Muscle of leg (tissue), 11 donors: ENCODE measurements around the gene KCNIP4. TPM values are rescaled to one million over a fixed set of nuclear protein-coding genes. Genes with fewer than 3 reads are reported as not detected.

ENCODE experiments used
- DNase-seq: peaks from one replicate; pipeline ENCODE4 v3.0.0; 2013
- H3K27ac ChIP-seq: one replicate; pipeline ENCODE4 v1.5.1; 2013; ENCODE audit warnings: mild to moderate bottlenecking, low read length, control low read depth
- H3K27me3 ChIP-seq: one replicate; pipeline ENCODE4 v1.6.1; 2013; ENCODE audit warnings: low read length; ENCODE audit not compliant: control insufficient read depth, insufficient read depth
- H3K36me3 ChIP-seq: one replicate; pipeline ENCODE4 v1.6.1; 2013; ENCODE audit warnings: low read length; ENCODE audit not compliant: control insufficient read depth, insufficient read depth
- H3K4me1 ChIP-seq: one replicate; pipeline ENCODE4 v1.6.1; 2013; ENCODE audit warnings: low read length; ENCODE audit not compliant: control insufficient read depth, insufficient read depth
- H3K4me3 ChIP-seq: one replicate; pipeline ENCODE4 v1.5.1; 2013; ENCODE audit warnings: low read length, control low read depth
- H3K9me3 ChIP-seq: replicated peaks from 2 replicates; pipeline ENCODE4 v1.6.1; 2013; ENCODE audit warnings: low read depth, low read length; ENCODE audit not compliant: control insufficient read depth
- WGBS: methylation state at CpG from one replicate; pipeline ENCODE4 v1.1.5; 2013; ENCODE audit warnings: missing lambda C conversion rate; ENCODE audit not compliant: insufficient coverage; 5-methylcytosine and 5-hydroxymethylcytosine counted together
- polyA plus RNA-seq, 8 donors: library from polyadenylated mRNA; unstranded; fragments of 120-200 nt; gene quantifications; one replicate each; pipeline versions ENCODE4 v1.2.1 to v1.2.3, GENCODE V29; 2013; ENCODE audit warnings: inconsistent platforms in 1 of 8, low replicate concordance in 1 of 8; ENCODE audit not compliant: insufficient read length in 8 of 8, insufficient read depth in 1 of 8
- total RNA-seq: library from RNA; stranded (reverse); fragments of 120-200 nt; gene quantifications from one replicate; pipeline ENCODE4 v1.2.4, GENCODE V29; 2013

The KCNIP4 gene
- total and polyA plus RNA-seq, 9 donors, result 0.44 to 2.8 (median 1.6) TPM

DNA sequence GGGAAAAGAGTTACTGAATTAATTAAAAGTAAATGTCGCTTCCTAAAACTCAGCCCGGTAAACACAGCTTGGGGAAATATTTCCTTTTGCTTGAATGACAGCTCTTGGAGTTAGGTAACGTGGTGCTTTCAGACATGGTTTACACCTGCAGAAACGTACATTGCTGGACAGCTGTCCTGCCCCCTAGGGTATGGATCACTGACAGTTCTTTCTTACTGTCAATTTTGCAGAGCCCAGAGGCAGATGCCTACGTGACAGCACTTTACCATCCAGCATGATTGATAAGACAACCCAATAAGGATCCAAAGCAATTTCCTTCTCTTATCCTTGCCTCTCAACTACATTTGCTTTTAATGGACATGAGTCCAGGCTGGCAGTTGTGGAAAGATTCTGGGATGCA is 913.8 kb downstream of the KCNIP4 start:
- Histone ChIP-seq H3K27me3 (no peaks in the 10 kb centered on the region), H3K4me3 (no peak overlapping the region), H3K9me3 (peaks cover 3% of the 10 kb centered on the region), H3K36me3 (no peaks in the 10 kb centered on the region), H3K27ac (no peak overlapping the region), H3K4me1 (no peaks in the 10 kb centered on the region)
- WGBS, result 76% methylated on average over 4 of the region's 5 CpGs
- no peak for DNase-seq

DNA sequence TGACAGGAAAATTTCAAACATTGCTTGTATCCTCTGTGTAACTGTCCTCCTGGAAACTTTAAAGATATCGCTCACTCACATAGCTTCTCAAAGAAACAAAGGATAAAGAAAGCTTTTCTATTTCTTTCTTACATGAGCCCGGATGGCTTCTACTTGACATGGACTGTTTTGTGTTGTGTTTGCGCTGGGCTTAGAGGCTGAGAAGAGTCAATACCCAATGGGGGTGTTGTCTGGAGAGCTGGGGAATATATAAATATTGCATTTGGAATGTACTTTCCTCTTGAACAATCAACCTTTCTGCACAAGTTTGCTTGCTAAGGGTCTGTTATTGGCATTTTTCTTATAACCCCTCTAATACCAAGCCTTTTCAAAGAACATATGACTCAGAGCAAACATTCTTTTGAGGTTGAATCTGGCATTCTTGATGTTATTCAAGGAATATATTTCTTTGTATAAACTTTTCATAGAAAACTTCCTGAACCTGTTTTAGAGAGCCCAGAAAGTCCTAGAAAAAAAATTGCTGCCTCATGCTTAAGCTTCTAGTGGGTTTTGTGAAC is 916.4 kb downstream of the KCNIP4 start:
- WGBS, result no CpG with 5 or more reads among the region's 3 CpGs
- peaks cover 3% of the 10 kb centered on the region for H3K9me3 ChIP-seq
- H3K27me3 ChIP-seq, result no peaks in the 10 kb centered on the region
- no peak for DNase-seq
- no peaks in the 10 kb centered on the region for H3K4me1 ChIP-seq
- H3K36me3 ChIP-seq, result no peaks in the 10 kb centered on the region
- H3K4me3 ChIP-seq, result no peak overlapping the region
- no peak overlapping the region for H3K27ac ChIP-seq

DNA sequence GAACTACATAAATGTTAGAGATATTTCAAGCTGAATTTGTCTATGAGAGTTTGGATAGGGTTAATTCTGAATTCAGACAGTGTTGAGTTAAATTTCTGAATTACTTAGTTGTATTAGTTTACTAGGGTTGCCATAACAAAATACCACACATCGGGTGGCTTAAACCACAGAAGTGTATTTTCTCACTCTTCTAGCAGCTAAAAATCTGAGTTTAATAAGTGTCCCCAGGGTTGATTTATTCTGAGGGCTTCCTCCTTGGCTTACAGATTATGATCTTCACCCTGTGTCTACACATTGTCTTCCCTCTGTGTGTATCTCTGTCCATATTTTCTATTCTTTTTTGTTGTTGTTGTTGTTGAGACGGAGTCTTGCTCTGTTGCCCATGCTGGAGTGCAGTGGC is 929.8 kb downstream of the KCNIP4 start:
- DNase-seq, result no peak
- no CpG with 5 or more reads among the region's 2 CpGs for WGBS
- Histone ChIP-seq H3K9me3 (no peaks in the 10 kb centered on the region), H3K36me3 (no peaks in the 10 kb centered on the region), H3K4me1 (no peaks in the 10 kb centered on the region), H3K27ac (no peak overlapping the region), H3K27me3 (no peaks in the 10 kb centered on the region), H3K4me3 (no peak overlapping the region)

DNA sequence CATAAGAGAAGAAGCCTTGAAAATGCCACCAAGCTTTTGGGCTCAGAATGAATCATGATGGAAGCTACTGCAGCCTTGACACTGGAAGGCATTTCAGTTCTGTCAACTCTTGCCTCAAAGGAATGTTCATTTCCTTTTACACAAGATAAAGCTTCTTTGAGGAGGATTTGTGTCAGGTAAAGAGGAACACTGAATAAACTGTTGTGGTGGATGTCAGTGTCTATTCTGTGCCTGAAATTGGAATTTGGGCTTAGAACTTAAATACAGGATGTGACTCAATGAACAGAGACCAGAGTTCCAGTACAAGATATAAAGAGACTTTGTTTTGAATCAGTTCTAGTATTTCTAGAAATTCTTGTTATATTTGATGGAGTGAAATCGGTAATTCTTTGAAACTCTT is 935.1 kb downstream of the KCNIP4 start:
- Histone ChIP-seq H3K4me1 (no peaks in the 10 kb centered on the region), H3K4me3 (no peak overlapping the region), H3K9me3 (no peaks in the 10 kb centered on the region), H3K27me3 (no peaks in the 10 kb centered on the region), H3K27ac (no peak overlapping the region), H3K36me3 (no peaks in the 10 kb centered on the region)
- WGBS, result no CpG with 5 or more reads among the region's 1 CpG
- DNase-seq, result no peak

DNA sequence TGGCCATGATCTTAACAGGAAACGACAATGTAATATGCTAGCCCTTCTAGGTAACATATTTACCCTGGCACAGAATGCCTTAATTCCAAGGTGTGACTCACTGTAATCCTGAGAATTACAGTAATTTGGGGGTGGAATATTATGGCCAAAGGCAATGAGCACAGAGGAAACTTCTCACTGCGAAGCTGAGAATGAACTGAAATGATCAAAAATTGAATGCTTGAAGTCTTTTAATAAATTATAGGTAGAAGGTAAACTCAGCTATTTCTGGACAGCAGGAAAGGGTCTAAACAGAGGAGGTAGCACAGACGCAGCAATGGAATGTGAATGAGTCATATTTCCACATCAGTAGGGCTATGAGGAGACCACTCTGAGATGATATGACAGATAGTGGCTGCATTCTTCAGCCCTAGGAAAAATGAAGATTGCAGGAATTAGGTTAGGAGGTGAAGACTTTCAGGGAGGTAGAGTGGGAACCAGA is 935.7 kb downstream of the KCNIP4 start:
- Histone ChIP-seq H3K4me3 (no peak overlapping the region), H3K4me1 (no peaks in the 10 kb centered on the region), H3K36me3 (no peaks in the 10 kb centered on the region), H3K27ac (no peak overlapping the region), H3K9me3 (no peaks in the 10 kb centered on the region), H3K27me3 (no peaks in the 10 kb centered on the region)
- 70% methylated on average over 1 of the region's 3 CpGs for WGBS
- DNase-seq, result no peak

DNA sequence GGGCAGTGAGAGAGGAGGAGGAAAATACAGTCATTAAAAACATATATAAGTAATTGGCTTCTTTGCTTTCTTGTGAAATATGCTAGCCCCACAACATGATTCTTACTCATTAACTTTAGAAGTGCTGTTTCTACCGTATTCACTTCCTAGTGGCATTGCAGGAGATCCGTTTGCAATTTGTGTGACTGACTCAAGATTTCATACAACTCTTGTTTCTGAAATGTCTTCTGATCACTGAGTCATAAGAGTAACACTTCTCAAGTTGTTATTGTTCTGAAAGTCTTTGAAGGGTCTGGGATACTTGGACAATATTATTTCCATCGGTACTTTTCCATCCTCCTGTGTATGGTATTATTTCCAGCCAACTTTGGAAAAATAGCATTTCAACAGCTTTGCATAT is 937.5 kb downstream of the KCNIP4 start:
- H3K36me3 ChIP-seq, result no peaks in the 10 kb centered on the region
- 80% methylated on average over 1 of the region's 3 CpGs for WGBS
- H3K9me3 ChIP-seq, result no peaks in the 10 kb centered on the region

DNA sequence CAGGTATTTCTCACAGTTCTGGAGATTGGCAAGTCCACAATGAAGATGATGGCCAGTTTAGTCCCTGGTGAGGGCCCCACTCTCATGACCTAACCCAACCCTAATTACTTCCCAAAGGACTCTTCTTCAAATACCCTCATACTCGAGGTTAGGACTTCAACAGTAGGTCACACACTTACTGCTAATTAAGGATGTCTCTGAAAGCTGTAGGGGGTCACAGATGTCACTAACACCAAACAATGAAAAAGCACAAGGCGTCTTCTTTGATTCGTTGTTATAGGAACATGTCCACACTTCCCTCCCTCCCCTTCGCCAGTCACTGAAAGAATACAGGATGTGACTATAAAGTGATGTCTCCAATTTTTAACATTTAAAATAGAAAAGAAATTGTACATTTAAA is 938.6 kb downstream of the KCNIP4 start:
- Histone ChIP-seq H3K9me3 (no peaks in the 10 kb centered on the region), H3K27ac (no peak overlapping the region), H3K36me3 (no peaks in the 10 kb centered on the region), H3K4me1 (no peaks in the 10 kb centered on the region), H3K27me3 (no peaks in the 10 kb centered on the region), H3K4me3 (no peak overlapping the region)
- DNase-seq, result no peak
- no CpG with 5 or more reads among the region's 4 CpGs for WGBS

More for the DNA sequence above, 937.5 kb downstream of the KCNIP4 start:
- no peaks in the 10 kb centered on the region for H3K27me3 ChIP-seq
- H3K4me3 ChIP-seq, result no peak overlapping the region
- no peak overlapping the region for H3K27ac ChIP-seq
- DNase-seq, result no peak
- H3K4me1 ChIP-seq, result no peaks in the 10 kb centered on the region

DNA sequence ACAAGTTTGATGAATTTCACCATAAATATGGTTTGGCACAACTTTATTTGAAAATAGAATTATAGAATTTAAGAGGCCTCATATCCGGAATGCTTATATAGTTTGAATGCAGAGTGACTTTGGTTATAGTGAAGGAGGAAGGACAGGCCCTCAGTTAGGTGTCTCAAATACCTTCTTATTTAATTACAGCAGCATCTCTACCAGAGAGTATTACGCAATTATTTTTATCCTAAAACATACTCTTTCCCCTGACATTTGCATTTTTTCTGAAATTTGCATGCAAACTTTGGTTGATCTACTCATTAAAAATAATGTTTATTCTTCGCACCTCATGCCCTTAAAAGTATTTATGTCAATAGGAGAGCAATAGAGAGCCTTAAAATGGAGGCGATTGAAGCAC is 942.9 kb downstream of the KCNIP4 start:
- Histone ChIP-seq H3K27me3 (no peaks in the 10 kb centered on the region), H3K27ac (no peak overlapping the region), H3K4me1 (no peaks in the 10 kb centered on the region), H3K9me3 (no peaks in the 10 kb centered on the region), H3K4me3 (no peak overlapping the region), H3K36me3 (no peaks in the 10 kb centered on the region)
- no peak for DNase-seq
- WGBS, result no CpG with 5 or more reads among the region's 4 CpGs

DNA sequence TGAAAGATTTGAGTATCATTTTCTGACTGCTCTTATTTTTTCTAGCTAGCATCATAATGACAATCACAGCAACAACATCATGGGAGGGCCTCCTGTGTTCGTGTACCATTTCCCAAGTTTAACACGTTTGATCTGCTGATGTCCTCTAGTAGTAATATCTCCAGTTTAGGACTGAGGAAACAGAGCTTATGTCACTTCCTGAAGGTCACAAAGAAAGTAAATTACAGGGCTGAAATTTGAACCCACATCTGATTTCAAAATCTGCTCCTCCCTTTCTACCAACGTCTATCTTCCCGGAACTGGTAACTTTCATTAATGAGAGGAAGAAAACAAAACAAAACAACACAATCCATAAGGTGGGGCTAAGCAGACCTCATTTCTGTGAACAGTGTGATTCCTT is 945.6 kb downstream of the KCNIP4 start:
- no peaks in the 10 kb centered on the region for H3K27me3 ChIP-seq
- no peaks in the 10 kb centered on the region for H3K9me3 ChIP-seq
- no CpG with 5 or more reads among the region's 4 CpGs for WGBS
- no peaks in the 10 kb centered on the region for H3K36me3 ChIP-seq
- no peaks in the 10 kb centered on the region for H3K4me1 ChIP-seq
- DNase-seq, result no peak
- H3K4me3 ChIP-seq, result no peak overlapping the region
- H3K27ac ChIP-seq, result no peak overlapping the region

DNA sequence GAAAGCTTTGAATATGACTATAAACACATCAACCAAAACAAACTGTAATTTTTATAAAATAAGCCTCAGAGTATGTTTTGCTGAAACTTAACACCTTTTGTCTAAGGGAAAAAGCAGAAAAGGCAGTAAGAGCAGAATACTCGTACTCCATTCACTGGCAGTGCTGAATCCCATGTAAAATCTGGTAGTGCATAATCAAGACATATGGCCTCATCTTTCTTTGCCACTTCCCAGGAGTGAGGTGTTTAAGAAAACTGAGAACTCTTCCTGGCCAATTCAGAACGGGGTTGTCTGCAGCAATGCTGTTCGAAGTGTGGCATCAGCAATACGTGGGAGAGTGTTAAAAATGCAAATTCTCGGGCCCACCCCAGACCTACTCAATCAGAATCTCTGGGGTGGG is 946.3 kb downstream of the KCNIP4 start:
- Histone ChIP-seq H3K9me3 (no peaks in the 10 kb centered on the region), H3K27me3 (no peaks in the 10 kb centered on the region), H3K36me3 (no peaks in the 10 kb centered on the region), H3K27ac (no peak overlapping the region), H3K4me3 (no peak overlapping the region), H3K4me1 (no peaks in the 10 kb centered on the region)
- 32% methylated on average over 3 of the region's 5 CpGs for WGBS
- DNase-seq, result no peak

DNA sequence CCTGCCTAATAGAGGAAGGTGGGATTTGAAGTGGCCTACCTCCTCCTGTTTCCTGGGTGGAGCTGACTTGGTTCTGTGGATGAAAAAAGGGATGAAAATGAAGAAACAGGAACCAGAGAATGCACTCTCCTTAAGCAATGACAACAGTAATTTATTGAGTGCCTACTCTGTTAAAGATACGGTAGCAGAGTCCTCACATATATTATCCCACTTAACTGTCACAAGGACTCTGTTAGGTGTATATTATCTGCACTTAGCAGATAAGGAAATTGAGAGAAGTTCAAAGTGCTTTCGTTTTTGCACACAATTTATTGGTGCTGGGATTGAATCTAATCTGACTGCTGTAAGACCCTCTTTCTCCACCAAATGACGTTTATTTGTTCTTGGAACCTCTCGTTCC is 947.1 kb downstream of the KCNIP4 start:
- Histone ChIP-seq H3K9me3 (no peaks in the 10 kb centered on the region), H3K27ac (no peak overlapping the region), H3K4me3 (no peak overlapping the region), H3K27me3 (no peaks in the 10 kb centered on the region), H3K4me1 (no peaks in the 10 kb centered on the region), H3K36me3 (no peaks in the 10 kb centered on the region)
- DNase-seq, result no peak
- no CpG with 5 or more reads among the region's 4 CpGs for WGBS
